Activated T-cell treated with anti-CD3 and anti-CD28 coated beads, Interleukin-2, amount 50 U/mL, for 48 hours (primary cell): ENCODE results near the gene RAMACL.
A peak's percentile ranks its signal among the peaks of the same experiment; 100 is the strongest.
"Not testable (repeated sequence)": the region's sequence is repeated elsewhere in the genome, so short reads cannot be mapped to it uniquely, and the experiment has no call there.

Experiments used
- DNase-seq, 2 experiments: peaks; one replicate each; pipeline ENCODE4 v3.0.0-alpha.2; 2020

Gene RAMACL

DNA sequence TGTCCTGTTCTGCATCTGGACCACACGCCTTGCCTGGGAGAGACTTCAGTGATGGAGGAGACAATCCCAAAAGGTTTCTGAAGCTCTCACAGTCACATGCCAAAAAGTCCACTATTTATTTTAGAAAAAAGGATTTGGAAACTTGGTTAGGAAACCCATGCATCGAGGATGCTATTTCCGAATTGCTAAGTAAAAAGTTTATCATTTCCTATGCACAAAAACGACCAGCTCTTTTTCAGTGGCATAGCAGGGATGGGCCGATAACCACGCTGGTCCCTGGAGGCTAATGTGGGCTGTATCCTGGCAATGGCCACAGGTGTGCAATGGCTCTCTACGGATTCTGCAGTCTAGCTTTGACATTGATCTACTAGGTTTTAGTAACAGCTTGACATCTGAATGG is 33.9 kb downstream of the RAMACL start:
- DNase-seq: no peak

GRCh38 chr6:166551754-166552495 is 34.6 kb downstream of the RAMACL start:
- DNase-seq: no peak

- DNase-seq: no peak
Observed at GRCh38 chr6:166546653-166547052, 39.8 kb downstream of the RAMACL start.

DNA sequence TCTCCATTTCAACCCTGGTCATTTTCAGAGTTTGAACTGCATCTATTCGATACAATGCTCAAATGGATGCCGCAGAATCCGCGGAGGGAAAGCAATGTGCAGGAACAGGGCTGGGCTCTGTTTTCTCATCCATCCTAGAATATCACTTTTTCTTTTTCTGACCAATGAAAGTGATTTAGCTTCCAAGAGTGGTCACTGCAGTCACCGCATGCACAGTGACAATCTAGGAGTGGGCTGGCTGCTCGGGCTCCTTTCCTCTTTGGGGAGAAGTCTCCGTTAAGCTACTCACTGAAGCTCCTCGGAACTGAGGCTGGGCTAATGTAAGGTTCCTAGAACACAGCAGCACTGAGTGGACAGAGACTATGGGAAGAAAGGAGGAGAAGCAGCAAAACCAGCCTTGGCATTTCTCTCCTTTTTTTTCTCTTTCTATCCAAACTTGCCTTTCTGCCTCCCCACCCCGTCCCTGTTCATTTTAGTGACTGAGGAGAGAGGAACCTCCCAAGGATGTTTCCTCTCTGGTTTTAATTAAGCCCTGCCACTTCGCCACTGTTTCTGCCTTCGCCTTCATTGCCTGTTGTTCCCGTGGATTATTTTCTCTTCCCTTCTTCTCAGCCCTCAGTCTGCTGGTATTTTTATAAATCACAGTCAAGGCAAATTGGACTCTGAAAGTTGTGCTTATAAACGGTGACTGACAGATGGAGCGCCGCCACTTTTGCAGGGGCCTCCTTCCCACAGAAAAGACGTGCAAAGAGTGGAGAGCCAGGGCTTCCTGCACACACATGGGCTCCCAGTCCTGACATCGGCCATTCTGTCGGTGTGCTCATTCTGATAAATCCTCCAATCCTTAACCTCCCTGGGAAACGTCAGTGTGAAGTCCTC is 41.1 kb downstream of the RAMACL start:
- no peak for DNase-seq

GRCh38 chr6:166544296-166544605 is 42.2 kb downstream of the RAMACL start:
- no peak for DNase-seq

DNA sequence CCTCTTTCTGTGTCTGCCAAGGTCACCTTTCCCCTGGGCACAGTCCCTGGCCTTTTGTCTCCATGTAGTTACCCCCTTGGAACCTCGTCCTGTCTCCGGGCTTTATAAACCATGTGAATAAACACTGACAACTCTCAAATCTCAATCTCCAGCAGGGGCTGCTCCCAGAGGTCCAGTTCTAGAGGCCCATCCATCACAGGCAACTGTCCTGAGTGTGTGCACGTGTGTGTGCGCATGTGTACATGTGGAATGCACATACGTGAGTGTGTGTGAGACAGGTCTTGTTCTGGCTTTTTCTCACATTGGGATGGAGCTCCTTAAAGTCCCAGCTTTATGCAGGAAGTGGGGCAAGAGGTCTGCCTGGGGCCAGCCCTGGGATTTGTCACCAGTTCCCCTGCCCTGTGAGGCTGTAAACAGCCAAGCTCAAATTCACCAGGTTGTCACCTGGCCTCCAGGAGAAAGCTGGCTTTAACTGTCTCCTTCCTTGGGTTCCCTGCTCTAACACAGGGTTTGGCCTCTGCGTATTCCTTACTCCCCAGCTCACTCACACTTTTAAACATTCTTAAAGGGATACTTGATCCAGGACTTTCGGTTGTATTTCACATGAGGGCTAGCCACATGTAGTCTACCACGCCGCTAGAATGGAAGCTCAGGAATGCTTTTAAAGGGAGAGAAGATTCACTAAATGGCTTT is 42.7 kb downstream of the RAMACL start:
- DNase-seq: no peak

DNA sequence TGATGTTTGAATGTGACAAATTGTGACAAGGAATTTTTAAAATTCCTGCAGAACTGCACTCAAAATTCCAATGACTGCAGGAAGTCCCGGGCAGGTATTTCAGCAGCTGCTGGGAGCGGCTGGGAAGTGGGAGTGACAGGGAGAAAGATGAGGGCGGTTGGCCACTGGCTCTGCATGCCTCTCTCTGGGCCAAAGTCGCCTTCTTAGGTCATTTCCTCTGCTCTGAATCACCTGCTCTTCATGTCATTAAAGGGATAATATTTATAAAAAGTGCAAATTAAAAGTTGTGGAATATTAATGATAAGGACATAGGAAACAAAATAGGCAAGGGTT is 43.9 kb downstream of the RAMACL start:
- DNase-seq: no peak

DNA sequence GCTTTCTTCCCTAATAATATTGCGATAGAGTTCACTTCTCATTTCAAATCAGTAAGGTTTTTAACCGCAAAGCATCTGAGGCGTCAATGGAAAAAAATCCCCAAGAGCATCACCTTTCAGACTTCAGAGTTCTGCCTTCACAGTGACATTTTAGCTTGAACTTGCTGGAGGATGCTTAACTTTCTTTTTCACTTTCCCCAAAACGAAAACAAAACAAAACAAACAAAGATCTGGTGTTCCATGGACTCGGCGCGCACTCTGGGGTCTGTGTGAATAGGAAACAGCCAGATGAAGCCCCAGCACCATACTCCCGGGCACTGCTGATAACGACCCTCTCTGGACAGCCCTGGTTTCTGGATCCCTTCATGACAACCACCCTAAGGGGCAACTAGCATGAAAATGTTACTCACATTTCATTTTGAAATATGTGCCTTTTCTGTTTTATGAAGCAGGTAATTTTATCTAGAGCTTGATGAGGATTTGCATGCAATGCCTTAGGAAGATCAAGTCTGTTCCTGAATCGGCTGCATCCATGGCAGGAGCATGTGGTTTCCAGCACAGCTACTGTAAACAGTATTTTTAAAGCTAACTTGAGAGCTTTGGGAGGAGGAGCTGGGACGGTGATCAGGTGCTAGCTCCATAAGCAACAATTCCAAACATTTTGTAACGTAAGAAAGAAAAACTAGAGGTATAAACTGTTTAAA is 44.5 kb downstream of the RAMACL start:
- DNase-seq: no peak

DNA sequence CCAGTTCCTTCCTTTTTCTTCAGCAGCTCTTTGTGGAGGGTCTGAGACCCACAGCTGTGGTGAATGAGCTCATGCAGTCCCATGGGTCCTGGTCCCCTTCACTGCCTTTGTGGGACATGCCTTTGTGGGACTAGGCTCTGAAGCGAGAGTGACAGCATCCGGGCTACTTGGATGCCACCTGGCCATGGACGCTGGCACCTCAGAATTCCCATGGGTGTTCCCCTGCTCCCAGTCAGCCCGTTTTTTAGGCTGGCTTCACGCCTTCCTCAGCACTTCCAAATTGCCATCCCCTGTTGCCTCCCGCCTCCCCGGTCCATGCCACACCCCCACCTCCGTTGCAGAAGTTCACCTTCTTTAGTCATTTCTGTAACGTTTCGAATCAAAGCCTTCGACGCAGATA is 45.1 kb downstream of the RAMACL start:
- peak in 1 of 2 experiments; percentile 20 for DNase-seq

GRCh38 chr6:166540631-166541331 is 45.7 kb downstream of the RAMACL start:
- DNase-seq: peak; percentile 61 to 64

- DNase-seq: no peak
Observed at GRCh38 chr6:166539543-166539942, 46.9 kb downstream of the RAMACL start.

DNA sequence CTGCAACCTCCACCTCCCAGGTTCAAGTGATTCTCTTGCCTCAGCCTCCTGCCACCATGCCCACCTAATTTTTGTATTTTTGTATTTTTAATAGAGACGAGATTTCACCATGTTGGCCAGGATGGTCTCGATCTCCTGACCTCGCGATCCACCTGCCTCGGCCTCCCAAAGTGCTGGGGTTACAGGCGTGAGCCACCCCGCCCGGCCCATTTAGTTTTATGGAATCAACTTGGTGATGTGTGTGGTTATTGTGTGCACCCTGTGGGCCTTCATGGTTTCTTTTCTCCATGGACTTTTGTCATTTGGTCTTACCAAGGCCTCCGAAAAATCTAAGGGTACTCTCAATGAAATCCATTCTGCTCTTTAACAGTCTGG is 47.5 kb downstream of the RAMACL start:
- DNase-seq: not testable (repeated sequence)

DNA sequence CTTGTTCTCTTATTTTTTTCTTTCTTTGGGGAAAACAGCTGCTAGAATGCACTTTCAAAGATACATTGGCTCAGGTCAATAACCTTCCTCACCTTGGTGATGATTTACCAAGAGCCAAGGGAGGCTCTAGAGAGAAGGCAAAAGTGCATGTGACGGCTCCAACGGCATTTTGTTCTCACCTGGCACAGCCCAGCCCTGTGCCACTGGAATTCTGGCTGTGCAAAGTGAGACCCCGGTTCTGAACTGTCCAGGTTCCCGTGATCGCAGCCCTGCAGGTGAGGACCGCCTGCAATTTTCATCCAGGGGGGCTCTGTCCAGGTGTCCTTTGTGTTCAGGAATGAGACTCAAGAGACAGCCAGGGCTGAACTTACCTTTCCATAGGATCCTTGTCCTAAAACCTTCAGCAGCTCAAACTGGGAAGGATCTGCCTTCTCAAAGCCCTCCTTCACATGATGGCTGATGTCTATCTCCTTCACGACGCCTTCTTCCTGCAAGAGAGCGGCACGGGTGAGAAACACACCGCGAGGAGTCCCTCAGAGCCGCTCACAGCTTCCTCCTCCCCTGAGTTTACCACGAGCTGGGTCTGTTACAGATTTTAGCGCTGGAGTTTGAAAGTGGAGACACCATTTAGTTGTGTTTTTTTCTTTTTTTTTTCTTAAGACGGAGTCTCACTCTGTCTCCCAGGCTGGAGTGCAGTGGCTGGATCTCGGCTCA is 48.0 kb downstream of the RAMACL start:
- no peak for DNase-seq

- DNase-seq: no peak
Observed at GRCh38 chr6:166534658-166535406, 51.6 kb downstream of the RAMACL start.

- no peak for DNase-seq
Observed at GRCh38 chr6:166533205-166533824, 53.2 kb downstream of the RAMACL start.
